ENCODE data around the gene GNMT.

The GNMT gene

DNA sequence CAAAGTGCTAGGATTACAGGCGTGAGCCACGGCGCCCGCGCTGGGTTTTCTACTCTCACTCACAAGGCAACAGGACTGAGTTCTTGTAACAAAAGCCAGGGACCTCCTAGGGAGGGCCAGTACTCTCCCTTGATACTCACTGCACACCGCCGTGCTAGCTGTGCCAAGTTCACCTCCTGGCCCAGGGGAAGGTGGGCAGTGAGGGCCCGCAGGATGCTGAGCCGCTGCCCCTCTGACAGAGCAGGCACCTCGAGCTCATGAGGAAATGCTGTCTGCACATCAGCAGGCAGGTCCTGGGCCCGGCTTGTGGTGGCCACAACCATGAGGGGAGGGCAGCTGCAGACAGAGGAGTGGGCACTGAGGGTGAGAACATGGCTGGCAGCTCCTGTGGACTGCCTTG, 6.7 kb downstream of the GNMT start:
- H3K27ac ChIP-seq = no peak overlapping the region
- peaks cover 81% of the 10 kb centered on the region for H3K36me3 ChIP-seq

DNA sequence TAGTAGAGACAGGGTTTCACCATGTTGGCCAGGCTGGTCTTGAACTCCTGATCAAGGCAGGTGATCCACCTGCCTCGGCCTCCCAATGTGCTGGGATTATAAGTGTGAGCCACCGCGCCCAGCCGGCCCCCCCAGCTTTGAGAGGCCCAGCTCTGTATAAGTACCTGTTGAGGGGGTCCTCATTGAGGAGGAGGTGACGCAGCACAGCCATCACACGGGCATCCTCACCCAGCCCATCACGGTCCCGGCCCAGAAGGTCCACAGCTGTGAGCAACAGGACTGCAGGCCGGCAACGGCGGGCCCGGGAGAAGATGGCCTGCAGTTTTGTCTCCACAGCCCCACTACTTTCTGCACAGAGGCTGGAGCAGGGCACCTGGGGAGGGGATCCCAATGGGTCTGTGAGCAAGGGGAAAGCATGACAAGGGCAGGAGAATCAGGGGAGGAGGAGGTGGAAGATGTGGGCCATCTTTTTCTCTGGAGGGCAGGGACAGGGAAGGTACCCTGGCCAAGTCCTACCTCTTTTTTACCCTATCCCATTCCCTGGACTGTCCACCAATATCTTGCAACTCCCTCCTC, 7.7 kb downstream of the GNMT start:
- TF ChIP-seq, protein P1, sequence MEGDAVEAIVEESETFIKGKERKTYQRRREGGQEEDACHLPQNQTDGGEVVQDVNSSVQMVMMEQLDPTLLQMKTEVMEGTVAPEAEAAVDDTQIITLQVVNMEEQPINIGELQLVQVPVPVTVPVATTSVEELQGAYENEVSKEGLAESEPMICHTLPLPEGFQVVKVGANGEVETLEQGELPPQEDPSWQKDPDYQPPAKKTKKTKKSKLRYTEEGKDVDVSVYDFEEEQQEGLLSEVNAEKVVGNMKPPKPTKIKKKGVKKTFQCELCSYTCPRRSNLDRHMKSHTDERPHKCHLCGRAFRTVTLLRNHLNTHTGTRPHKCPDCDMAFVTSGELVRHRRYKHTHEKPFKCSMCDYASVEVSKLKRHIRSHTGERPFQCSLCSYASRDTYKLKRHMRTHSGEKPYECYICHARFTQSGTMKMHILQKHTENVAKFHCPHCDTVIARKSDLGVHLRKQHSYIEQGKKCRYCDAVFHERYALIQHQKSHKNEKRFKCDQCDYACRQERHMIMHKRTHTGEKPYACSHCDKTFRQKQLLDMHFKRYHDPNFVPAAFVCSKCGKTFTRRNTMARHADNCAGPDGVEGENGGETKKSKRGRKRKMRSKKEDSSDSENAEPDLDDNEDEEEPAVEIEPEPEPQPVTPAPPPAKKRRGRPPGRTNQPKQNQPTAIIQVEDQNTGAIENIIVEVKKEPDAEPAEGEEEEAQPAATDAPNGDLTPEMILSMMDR (IDR thresholded peaks at IDR 0.05) = no peak
- Histone ChIP-seq H3K27ac (no peak overlapping the region), H3K9me3 (no peaks in the 10 kb centered on the region)

More for the DNA sequence above, 6.7 kb downstream of the GNMT start:
- no peaks in the 10 kb centered on the region for H3K9me3 ChIP-seq
- TF ChIP-seq, protein P1 (IDR thresholded peaks at IDR 0.05) = no peak
- no peak overlapping the region for H3K4me3 ChIP-seq (ENCODE audit: low read depth in 1 of 2, low read length in 1 of 2)
- H3K4me1 ChIP-seq (ENCODE audit: control insufficient read depth in 1 of 2, insufficient read depth in 1 of 2, low read depth in 1 of 2, low read length in 1 of 2) = no peaks in the 10 kb centered on the region
- no peaks in the 10 kb centered on the region for H3K27me3 ChIP-seq

DNA sequence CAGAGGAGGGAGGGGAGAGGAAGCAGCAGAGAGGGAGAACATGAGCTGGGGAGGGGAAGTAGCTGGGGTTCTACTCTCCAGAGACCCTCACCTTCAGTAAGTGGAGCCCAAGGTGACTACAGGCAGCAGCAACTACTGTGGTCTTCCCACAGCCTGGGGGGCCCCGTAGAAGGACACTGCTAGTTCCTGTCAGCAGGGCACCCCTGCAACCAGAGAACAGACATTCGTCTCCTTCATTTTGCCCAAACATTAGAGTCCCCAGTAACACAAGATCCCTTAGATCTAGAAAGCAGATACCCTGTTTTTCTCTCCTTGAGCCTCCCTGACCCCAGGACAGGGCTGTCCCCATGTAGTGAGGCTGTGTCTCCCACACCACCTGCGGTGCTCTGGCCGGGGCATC, 8.2 kb downstream of the GNMT start:
- peaks cover 1 to 4% of the 10 kb centered on the region in 2 experiments for H3K4me1 ChIP-seq (ENCODE audit: control insufficient read depth in 1 of 2, insufficient read depth in 1 of 2, low read depth in 1 of 2, low read length in 1 of 2)
- no peak overlapping the region for H3K4me3 ChIP-seq (ENCODE audit: low read depth in 1 of 2, low read length in 1 of 2)
- H3K27me3 ChIP-seq = no peaks in the 10 kb centered on the region
- H3K27ac ChIP-seq = no peak overlapping the region
- no peaks in the 10 kb centered on the region for H3K9me3 ChIP-seq
- peaks cover 74% of the 10 kb centered on the region for H3K36me3 ChIP-seq
- TF ChIP-seq, protein P1 (IDR thresholded peaks at IDR 0.05) = no peak

More for the DNA sequence above, 7.7 kb downstream of the GNMT start:
- Histone ChIP-seq H3K4me3 (ENCODE audit: low read depth in 1 of 2, low read length in 1 of 2) (no peak overlapping the region), H3K36me3 (peaks cover 74% of the 10 kb centered on the region), H3K27me3 (no peaks in the 10 kb centered on the region), H3K4me1 (ENCODE audit: control insufficient read depth in 1 of 2, insufficient read depth in 1 of 2, low read depth in 1 of 2, low read length in 1 of 2) (no peaks in the 10 kb centered on the region)

DNA sequence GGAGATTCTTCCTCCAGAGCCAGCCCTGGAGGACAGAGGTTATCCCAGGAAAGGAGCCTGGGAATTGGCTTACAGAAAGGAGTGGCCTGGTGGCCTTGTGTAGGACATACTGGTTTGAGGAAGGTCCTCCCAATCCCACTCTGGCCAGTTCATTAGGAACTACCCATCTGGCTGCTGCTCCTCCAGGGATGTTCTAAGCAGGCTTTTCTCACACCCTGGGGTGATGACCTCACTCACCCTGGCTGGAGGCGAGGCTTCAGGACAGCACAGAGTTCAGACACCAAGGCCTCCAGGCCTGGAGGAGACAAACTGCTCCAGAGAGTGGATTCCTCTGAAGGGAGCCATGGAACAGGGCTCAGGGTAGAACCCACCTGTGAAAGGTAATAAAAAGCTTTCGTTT, 8.9 kb downstream of the GNMT start:
- H3K27me3 ChIP-seq = no peaks in the 10 kb centered on the region
- H3K9me3 ChIP-seq = no peaks in the 10 kb centered on the region
- TF ChIP-seq, protein P1 (IDR thresholded peaks at IDR 0.05) = no peak
- H3K4me3 ChIP-seq (ENCODE audit: low read depth in 1 of 2, low read length in 1 of 2) = no peak overlapping the region
- H3K4me1 ChIP-seq (ENCODE audit: control insufficient read depth in 1 of 2, insufficient read depth in 1 of 2, low read depth in 1 of 2, low read length in 1 of 2) = peaks cover 5 to 9% of the 10 kb centered on the region in 2 experiments
- no peak overlapping the region for H3K27ac ChIP-seq
- peaks cover 71% of the 10 kb centered on the region for H3K36me3 ChIP-seq

DNA sequence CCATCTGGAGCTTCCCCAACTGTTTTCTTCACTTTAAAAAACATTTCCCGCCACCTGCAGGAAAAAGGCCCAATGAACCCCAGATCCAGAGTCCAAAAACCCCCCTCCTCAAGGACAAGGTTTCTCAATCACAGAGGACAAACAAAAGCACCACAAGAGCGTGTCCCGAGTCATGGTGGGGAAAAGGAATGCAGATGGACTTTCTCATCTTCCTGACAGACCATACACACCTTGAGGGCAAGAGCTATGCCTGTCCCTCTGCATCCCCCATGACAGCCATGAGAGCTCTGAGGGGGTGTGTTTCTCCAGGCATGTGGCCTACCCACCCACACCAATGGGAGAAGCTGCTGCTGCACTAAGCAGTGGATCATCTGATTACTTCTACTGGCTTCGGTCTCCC, 9.4 kb downstream of the GNMT start:
- H3K27me3 ChIP-seq = no peaks in the 10 kb centered on the region
- no peaks in the 10 kb centered on the region for H3K9me3 ChIP-seq
- peaks cover 5 to 9% of the 10 kb centered on the region in 2 experiments for H3K4me1 ChIP-seq (ENCODE audit: control insufficient read depth in 1 of 2, insufficient read depth in 1 of 2, low read depth in 1 of 2, low read length in 1 of 2)
- TF ChIP-seq, protein P1 (IDR thresholded peaks at IDR 0.05) = no peak
- H3K27ac ChIP-seq = no peak overlapping the region
- peaks cover 66% of the 10 kb centered on the region for H3K36me3 ChIP-seq
- H3K4me3 ChIP-seq (ENCODE audit: low read depth in 1 of 2, low read length in 1 of 2) = no peak overlapping the region
